Endothelial cell of umbilical vein (primary cell): ENCODE results near the gene SPRY4. TPM values are rescaled to one million over a fixed set of nuclear protein-coding genes. Genes with fewer than 3 reads are reported as not detected.

Source experiments
- BruUV-seq: library from RNA; stranded (reverse); fragments of 400-500 nt; replicated peaks from 2 replicates; lab custom pipeline; 2021; lab: Mats Ljungman, UMichigan
- CTCF ChIA-PET: fragments of 300-600, 350-600 bp; sonication (Branson Sonifier 250); formaldehyde crosslinking; loops from one replicate; lab custom pipeline; 2021; ENCODE audit warnings: antibody characterized with exemption, inconsistent platforms; lab: Charles Lee
- POLR2A ChIA-PET: fragments of 300-600, 350-600 bp; sonication (Branson Sonifier 250); formaldehyde crosslinking; loops from one replicate; lab custom pipeline; 2021; ENCODE audit warnings: antibody characterized with exemption, inconsistent platforms; lab: Charles Lee
- DNase-seq: peaks from one replicate; pipeline ENCODE4 v3.0.0-alpha.2; 2011; ENCODE audit warnings: low read depth, low spot score
- FAIRE-seq: peaks from 2 replicates; lab custom pipeline; 2011; peaks lifted over from hg19 to GRCh38; lab: Jason Lieb, UNC
- H2AFZ ChIP-seq: 2 replicates; pipeline ENCODE4 v1.6.0; 2012; ENCODE audit warnings: low read depth, low read length, control low read depth, inconsistent platforms
- H3K27ac ChIP-seq: 2 replicates; pipeline ENCODE4 v1.5.1; 2011; ENCODE audit warnings: low read depth, mild to moderate bottlenecking, control low read depth, low read length, moderate library complexity; ENCODE audit not compliant: insufficient read depth
- H3K27me3 ChIP-seq, 2 experiments: 2 replicates each; pipeline versions ENCODE4 v1.6.0 to v1.6.1; 2011; ENCODE audit warnings: low read length in 2 of 2, mixed read lengths in 1 of 2; ENCODE audit not compliant: control insufficient read depth in 2 of 2, insufficient read depth in 2 of 2
- H3K36me3 ChIP-seq, 2 experiments: 2 replicates in 1 of 2; 3 replicates in 1 of 2; pipeline ENCODE4 v1.5.1; 2011; ENCODE audit warnings: low read length in 2 of 2, mild to moderate bottlenecking in 1 of 2, moderate library complexity in 1 of 2; ENCODE audit not compliant: control insufficient read depth in 2 of 2, insufficient read depth in 2 of 2; ENCODE audit errors: extremely low read depth in 1 of 2
- H3K4me1 ChIP-seq: 3 replicates; pipeline ENCODE4 v1.5.1; 2011; ENCODE audit warnings: mild to moderate bottlenecking, low read length; ENCODE audit not compliant: control insufficient read depth, insufficient read depth; ENCODE audit errors: extremely low read depth
- H3K4me2 ChIP-seq: 2 replicates; pipeline ENCODE4 v1.6.1; 2011; ENCODE audit warnings: low read length, control low read depth, mixed read lengths; ENCODE audit not compliant: insufficient read depth
- H3K4me3 ChIP-seq, 3 experiments: fragments of 200-600 bp in 1 of 3; sonication (generic), shearing (Covaris generic) in 1 of 3; replicated peaks in 1 of 3; 2 replicates each; pipeline ENCODE4 v1.5.1; 2011 to 2016; ENCODE audit warnings: control low read depth in 3 of 3, low read length in 3 of 3, mild to moderate bottlenecking in 2 of 3, inconsistent platforms in 1 of 3, low read depth in 1 of 3, moderate library complexity in 1 of 3; ENCODE audit not compliant: insufficient read depth in 1 of 3
- H3K79me2 ChIP-seq: 2 replicates; pipeline ENCODE4 v1.6.0; 2012; ENCODE audit warnings: low read length, inconsistent platforms; ENCODE audit not compliant: control insufficient read depth, insufficient read depth
- H3K9ac ChIP-seq: replicated peaks from 2 replicates; pipeline ENCODE3; 2011; ENCODE audit warnings: low read length, control low read depth; ENCODE audit not compliant: insufficient read depth; ENCODE audit errors: extremely low read depth
- H3K9me1 ChIP-seq: replicated peaks from 3 replicates; pipeline ENCODE4 v1.6.0; 2011; ENCODE audit warnings: mild to moderate bottlenecking, low read length; ENCODE audit not compliant: control insufficient read depth, insufficient read depth; ENCODE audit errors: extremely low read depth
- H3K9me3 ChIP-seq: replicated peaks from 2 replicates; pipeline ENCODE4 v1.5.1; 2012; ENCODE audit warnings: low read length, inconsistent platforms; ENCODE audit not compliant: control insufficient read depth, insufficient read depth
- H4K20me1 ChIP-seq: replicated peaks from 2 replicates; pipeline ENCODE3; 2011; ENCODE audit warnings: mild to moderate bottlenecking, low read length; ENCODE audit not compliant: control insufficient read depth, insufficient read depth; ENCODE audit errors: extremely low read depth
- CTCF ChIP-seq, 2 donors: IDR thresholded peaks; 1 replicate in 1 of 2; 2 replicates in 1 of 2; pipeline ENCODE4 v1.5.1; 2011; ENCODE audit warnings: low read length in 2 of 2, mild to moderate bottlenecking in 2 of 2, moderate library complexity in 2 of 2, control low read depth in 1 of 2, inconsistent platforms in 1 of 2, low read depth in 1 of 2; ENCODE audit not compliant: insufficient read depth in 1 of 2; ENCODE audit errors: extremely low read depth in 1 of 2
- EZH2 ChIP-seq: IDR thresholded peaks from 2 replicates; pipeline ENCODE4 v1.6.1; 2012; ENCODE audit warnings: borderline replicate concordance, low read depth, mild to moderate bottlenecking, moderate library complexity, low read length, inconsistent platforms; ENCODE audit not compliant: severe bottlenecking
- JUN ChIP-seq: IDR thresholded peaks from 2 replicates; pipeline ENCODE4 v1.6.1; 2011; ENCODE audit warnings: borderline replicate concordance, low read depth; ENCODE audit not compliant: insufficient read length, insufficient read depth
- POLR2A ChIP-seq: IDR thresholded peaks from 2 replicates; pipeline ENCODE4 v1.6.1; 2012; ENCODE audit warnings: low read depth, mild to moderate bottlenecking, control low read depth, low read length
- dilution Hi-C: fragments of 300-500 bp; cut with MboI; formaldehyde crosslinking; loops from one replicate; pipeline ENCODE4 v1.15.0; 2019; ENCODE audit warnings: low sequenced_read_pairs; ENCODE audit not compliant: extremely low pct_ligation_motif_present
- intact Hi-C: fragments of 100-400 bp; cut with micrococcal nuclease; formaldehyde crosslinking; loops from one replicate; pipeline ENCODE4 v1.10.0; 2022
- polyA plus RNA-seq, 4 experiments: library from polyadenylated mRNA; depleted of rRNA in 3 of 4; stranded (reverse) in 3 of 4; unstranded in 1 of 4; fragments of >200 nt; gene quantifications; 2 replicates each; pipeline versions ENCODE4 v1.2.1 to v1.2.3, GENCODE V29; 2011 to 2012; ENCODE audit warnings: missing spikeins in 1 of 4
- total RNA-seq: library from RNA; stranded (reverse); gene quantifications from 2 replicates; pipeline ENCODE4 v1.2.3, GENCODE V29; 2021

The SPRY4 gene
- total and polyA plus RNA-seq, 2 donors (not counting 3 experiments of a cell fraction or from before 2014, with no cell fraction given) = 9.3 to 33.9 TPM

GRCh38 chr5:142315096-142315900 is 9.5 kb downstream of the SPRY4 start:
- POLR2A ChIA-PET = interaction anchor here (0.6 to 1.3 kb wide), 2 partner anchors 18 to 287 kb away, joined by 3 read pairs; no protein-coding TSS in a partner anchor
- CTCF ChIA-PET = interaction anchor here (1.0 to 1.8 kb wide), 7 partner anchors 10 to 234 kb away, joined by 3 to 9 read pairs (median 4); partner anchors contain the start of gene SPRY4
- no peaks in the 10 kb centered on the region for H3K9me1 ChIP-seq
- dilution Hi-C loops (no loop called here), intact Hi-C loops (loop anchor here (10.0 kb wide), 1 partner anchor 380 kb away; no protein-coding TSS in a partner anchor)
- peak overlapping the region; percentile 57 for H3K27ac ChIP-seq
- peak overlapping the region; percentile 16 for H3K9ac ChIP-seq
- no peak overlapping the region for H3K4me3 ChIP-seq
- no peak overlapping the region for H2AFZ ChIP-seq
- no peaks in the 10 kb centered on the region for H4K20me1 ChIP-seq
- DNase-seq = no peak
- peak overlapping the region; percentile 58 for H3K4me2 ChIP-seq
- BruUV-seq = no TSS peak
- peaks cover 60% of the 10 kb centered on the region for H3K4me1 ChIP-seq
- H3K36me3 ChIP-seq = peaks cover 4 to 10% of the 10 kb centered on the region in 2 experiments
- TF ChIP-seq JUN (no peak), POLR2A (no peak), EZH2 (no peak), CTCF (IDR thresholded peaks at IDR 0.05; ENCODE audit: extremely low read depth in 1 of 2, insufficient read depth in 1 of 2, low read depth in 1 of 2, low read length in 2 of 2) (no peak)
- H3K27me3 ChIP-seq = no peaks in the 10 kb centered on the region
- FAIRE-seq = no peak
- H3K9me3 ChIP-seq = no peaks in the 10 kb centered on the region
- peaks cover 98% of the 10 kb centered on the region for H3K79me2 ChIP-seq
